ENCODE measurements around the gene MRFAP1L1. TPM values are rescaled to one million over a fixed set of nuclear protein-coding genes. Genes with fewer than 3 reads are reported as not detected.
A peak's percentile ranks its signal among the peaks of the same experiment; 100 is the strongest.

MRFAP1L1 gene
- total RNA-seq, 4 donors from 2014 or later = 34.9 to 61.1 (median 37.4) TPM

DNA sequence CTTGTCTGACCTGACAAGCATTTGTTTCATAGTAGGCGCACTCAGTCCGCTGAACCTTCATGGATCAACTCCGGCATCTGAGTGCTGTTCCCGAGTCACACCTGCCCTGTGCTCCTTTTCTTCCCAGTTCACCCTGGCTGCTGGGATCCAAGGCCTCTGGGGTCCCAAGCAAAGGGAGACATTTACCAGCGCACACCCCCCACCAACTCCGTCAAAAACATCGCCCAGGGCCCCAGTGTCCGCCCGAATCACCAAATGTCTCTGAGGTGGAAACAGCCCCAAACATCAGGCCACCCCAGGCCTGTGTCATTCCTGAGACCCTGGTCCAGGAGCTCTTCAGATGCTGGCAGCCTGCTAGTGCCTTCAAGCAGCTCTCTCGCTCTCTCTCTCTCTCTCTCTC is 11.5 kb upstream of the MRFAP1L1 start:
- Histone ChIP-seq H3K36me3 (no peaks in the 10 kb centered on the region), H3K27ac (no peak overlapping the region), H3K4me3 (no peak overlapping the region), H3K27me3 (no peaks in the 10 kb centered on the region), H3K4me1 (peaks cover 0 to 11% (median 7%) of the 10 kb centered on the region in 4 donors), H3K9me3 (no peaks in the 10 kb centered on the region)
- TF ChIP-seq, protein P1, sequence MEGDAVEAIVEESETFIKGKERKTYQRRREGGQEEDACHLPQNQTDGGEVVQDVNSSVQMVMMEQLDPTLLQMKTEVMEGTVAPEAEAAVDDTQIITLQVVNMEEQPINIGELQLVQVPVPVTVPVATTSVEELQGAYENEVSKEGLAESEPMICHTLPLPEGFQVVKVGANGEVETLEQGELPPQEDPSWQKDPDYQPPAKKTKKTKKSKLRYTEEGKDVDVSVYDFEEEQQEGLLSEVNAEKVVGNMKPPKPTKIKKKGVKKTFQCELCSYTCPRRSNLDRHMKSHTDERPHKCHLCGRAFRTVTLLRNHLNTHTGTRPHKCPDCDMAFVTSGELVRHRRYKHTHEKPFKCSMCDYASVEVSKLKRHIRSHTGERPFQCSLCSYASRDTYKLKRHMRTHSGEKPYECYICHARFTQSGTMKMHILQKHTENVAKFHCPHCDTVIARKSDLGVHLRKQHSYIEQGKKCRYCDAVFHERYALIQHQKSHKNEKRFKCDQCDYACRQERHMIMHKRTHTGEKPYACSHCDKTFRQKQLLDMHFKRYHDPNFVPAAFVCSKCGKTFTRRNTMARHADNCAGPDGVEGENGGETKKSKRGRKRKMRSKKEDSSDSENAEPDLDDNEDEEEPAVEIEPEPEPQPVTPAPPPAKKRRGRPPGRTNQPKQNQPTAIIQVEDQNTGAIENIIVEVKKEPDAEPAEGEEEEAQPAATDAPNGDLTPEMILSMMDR (IDR thresholded peaks at IDR 0.05) = no peak
- no peak for TF ChIP-seq POLR2A (IDR thresholded peaks at IDR 0.05)
- DNase-seq = no peak

DNA sequence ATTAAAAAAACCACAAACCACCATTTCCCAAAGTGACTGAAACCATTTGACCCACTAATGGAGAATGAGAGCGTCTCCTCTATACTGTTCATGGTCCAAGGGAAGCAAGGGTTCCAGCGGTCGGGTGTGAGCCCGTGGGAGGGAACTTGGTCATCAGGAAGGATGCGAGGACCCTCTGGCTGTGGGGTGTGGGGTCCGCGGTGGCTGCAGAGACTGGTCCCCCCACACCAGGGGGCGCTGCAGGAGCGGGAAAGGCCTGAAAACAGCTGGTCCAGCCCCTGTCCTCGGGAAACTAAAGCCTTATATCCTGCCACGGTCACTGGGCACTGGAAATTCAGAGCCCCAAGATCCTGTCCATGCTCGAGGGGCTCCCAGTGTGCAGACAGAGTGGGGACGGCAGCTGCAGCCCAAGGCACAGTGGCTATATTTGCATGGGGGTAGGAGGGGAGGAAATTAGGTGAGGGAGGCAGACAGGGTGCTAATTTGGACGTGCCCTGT is 10.6 kb upstream of the MRFAP1L1 start:
- H3K27me3 ChIP-seq = no peaks in the 10 kb centered on the region

DNA sequence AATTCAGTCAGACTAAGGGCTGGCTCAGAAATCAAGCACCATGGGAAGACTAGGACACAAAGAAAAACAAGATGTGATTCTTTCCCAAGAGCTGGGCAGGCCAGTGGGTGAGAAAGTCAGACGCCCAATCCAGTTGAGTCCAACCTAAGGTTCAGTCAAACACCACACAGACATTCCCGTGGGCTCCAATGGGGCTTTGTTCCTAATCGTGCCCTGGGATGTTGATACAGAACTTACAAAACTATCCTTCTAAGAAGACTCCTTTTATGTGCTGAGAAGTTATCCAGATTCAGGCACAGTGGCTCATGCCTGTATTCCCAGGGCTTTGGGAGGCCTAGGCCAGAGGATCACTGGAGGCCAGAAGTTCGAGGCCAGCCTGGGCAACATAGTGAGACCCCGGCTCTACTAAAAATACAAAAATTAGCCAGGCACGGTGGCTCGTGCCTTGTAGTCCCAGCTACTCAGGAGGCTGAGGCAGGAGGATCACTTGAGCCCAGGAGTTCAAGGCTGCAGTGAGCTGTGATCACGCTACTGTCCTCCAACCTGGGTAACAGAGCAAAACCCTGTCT is 10.0 kb upstream of the MRFAP1L1 start:
- peak in 1 of 3 donors; percentile 34 for DNase-seq
- Histone ChIP-seq H3K9me3 (no peaks in the 10 kb centered on the region), H3K4me1 (peaks cover 0 to 11% (median 7%) of the 10 kb centered on the region in 4 donors), H3K27me3 (no peaks in the 10 kb centered on the region), H3K4me3 (no peak overlapping the region), H3K27ac (no peak overlapping the region), H3K36me3 (no peaks in the 10 kb centered on the region)
- TF ChIP-seq POLR2A (IDR thresholded peaks at IDR 0.05) = no peak
- TF ChIP-seq, protein P1 (IDR thresholded peaks at IDR 0.05) = no peak

More for the DNA sequence above, 10.6 kb upstream of the MRFAP1L1 start:
- peaks cover 0 to 11% (median 7%) of the 10 kb centered on the region in 4 donors for H3K4me1 ChIP-seq
- no peak overlapping the region for H3K27ac ChIP-seq
- no peak for TF ChIP-seq POLR2A (IDR thresholded peaks at IDR 0.05)
- TF ChIP-seq, protein P1 (IDR thresholded peaks at IDR 0.05) = peak; percentile 74 to 98 (median 96)
- H3K9me3 ChIP-seq = no peaks in the 10 kb centered on the region
- no peaks in the 10 kb centered on the region for H3K36me3 ChIP-seq
- no peak overlapping the region for H3K4me3 ChIP-seq
- DNase-seq = peak; percentile 67 to 90 (median 89)

DNA sequence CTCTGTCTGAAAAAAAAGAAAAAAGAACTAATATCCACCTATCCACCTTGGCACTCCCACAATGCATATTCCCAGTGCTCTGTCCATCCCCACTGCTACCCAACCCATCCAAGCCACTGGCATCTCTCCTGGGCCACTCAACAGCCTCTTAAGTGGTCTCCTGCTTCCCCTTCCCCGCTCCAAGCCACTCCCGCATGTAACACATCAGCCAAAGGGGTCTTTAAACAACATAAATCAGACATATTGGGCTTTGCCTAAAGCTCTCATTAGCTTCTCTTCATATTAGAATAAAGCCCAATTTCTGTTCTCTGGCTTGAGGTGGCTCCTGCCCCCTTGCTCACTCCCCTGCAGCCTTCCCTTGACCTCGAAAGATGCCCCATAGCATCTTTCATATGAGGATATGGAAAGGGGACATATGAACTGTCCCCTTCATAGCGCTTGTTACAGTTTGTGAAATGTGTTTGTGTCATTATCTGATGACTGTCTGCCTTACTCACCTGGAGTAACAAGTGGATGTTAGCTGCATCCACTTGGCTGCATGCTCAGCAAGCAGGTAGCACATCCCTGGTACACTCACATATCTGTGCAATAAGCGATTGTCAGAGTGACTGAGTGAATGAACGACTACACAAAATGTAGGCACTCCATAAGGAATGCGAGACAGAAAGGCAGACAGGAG is 9.4 kb upstream of the MRFAP1L1 start:
- DNase-seq = peak in 1 of 3 donors; percentile 40
- H3K4me3 ChIP-seq = no peak overlapping the region
- no peaks in the 10 kb centered on the region for H3K36me3 ChIP-seq
- TF ChIP-seq, protein P1 (IDR thresholded peaks at IDR 0.05) = no peak
- no peak for TF ChIP-seq POLR2A (IDR thresholded peaks at IDR 0.05)
- no peak overlapping the region for H3K27ac ChIP-seq
- H3K9me3 ChIP-seq = no peaks in the 10 kb centered on the region
- no peaks in the 10 kb centered on the region for H3K27me3 ChIP-seq
- peaks cover 0 to 11% (median 7%) of the 10 kb centered on the region in 4 donors for H3K4me1 ChIP-seq

DNA sequence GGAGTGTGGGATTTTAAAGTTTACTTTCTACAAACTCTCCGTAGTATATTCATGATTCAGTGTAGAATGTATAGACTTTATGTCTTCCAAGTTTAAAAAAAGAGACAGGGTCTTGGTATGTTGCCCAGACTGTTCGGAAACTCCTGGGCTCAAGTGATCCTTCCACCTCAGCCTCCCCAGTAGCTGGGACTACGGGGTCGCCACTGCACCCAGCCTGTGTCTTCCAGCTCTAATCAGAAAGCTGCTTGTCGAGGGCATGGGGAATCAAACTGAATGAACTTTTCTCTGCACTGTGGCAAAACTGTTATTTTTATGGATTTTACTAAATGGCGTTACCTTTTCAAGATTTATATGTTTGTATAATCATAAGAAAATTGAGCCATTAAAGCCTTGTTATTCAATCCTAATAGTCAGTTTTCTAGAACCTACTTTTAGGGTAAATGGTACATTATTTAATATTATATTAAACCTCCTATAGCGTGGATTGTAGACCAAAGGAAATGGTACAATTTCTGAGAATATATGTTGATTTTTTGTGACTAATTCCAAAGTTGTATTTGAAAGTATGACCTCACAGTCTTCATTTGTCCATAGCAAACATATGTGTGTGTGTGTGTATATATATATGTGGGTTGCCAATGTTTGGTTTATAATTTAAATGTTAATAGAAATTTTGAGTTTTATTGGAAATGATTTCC is 7.4 kb upstream of the MRFAP1L1 start:
- Histone ChIP-seq H3K27me3 (no peaks in the 10 kb centered on the region), H3K27ac (peak overlapping the region; percentile 84 to 99 (median 95))
- TF ChIP-seq POLR2A (IDR thresholded peaks at IDR 0.05) = no peak
- TF ChIP-seq, protein P1 (IDR thresholded peaks at IDR 0.05) = no peak

More for the DNA sequence above, 7.4 kb upstream of the MRFAP1L1 start:
- DNase-seq = peak in 1 of 3 donors; percentile 40
- H3K36me3 ChIP-seq = no peaks in the 10 kb centered on the region
- H3K4me3 ChIP-seq = peak overlapping the region; percentile 74 to 94 (median 83)
- H3K9me3 ChIP-seq = no peaks in the 10 kb centered on the region
- peaks cover 0 to 11% (median 7%) of the 10 kb centered on the region in 4 donors for H3K4me1 ChIP-seq
